Measurements from ENCODE around the gene GPC3. TPM values are rescaled to one million over a fixed set of nuclear protein-coding genes. Genes with fewer than 3 reads are reported as not detected.
"Not testable (repeated sequence)": the region's sequence is repeated elsewhere in the genome, so short reads cannot be mapped to it uniquely, and the experiment has no call there.

The GPC3 gene
- total RNA-seq, 4 donors from 2014 or later = 8.4 to 28.2 (median 20.4) TPM

DNA sequence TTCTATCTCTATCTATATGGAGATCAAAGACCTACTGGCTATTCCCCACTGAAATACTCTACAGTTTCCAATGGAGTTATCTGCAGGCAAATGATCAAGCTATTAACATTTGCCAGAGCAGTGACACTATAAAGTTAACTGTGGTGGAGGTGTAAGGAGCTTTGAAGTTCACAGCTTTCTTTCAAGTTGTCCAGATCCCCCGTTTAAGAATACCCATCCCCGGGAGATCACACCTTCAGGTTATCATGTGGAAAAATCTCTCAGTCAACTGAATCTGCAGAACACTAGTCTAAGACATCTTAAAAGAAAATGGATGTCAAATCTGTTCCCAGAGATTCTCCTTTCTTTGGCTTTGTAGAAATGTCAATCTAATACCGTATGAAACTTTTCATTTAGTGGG lies 80.1 kb downstream of the GPC3 start:
- intact Hi-C loops (cut with DNase I) = no loop called here
- Histone ChIP-seq H3K36me3 (no peaks in the 10 kb centered on the region), H3K9me3 (no peaks in the 10 kb centered on the region), H3K4me1 (peaks cover 0 to 5% of the 10 kb centered on the region in 2 donors), H3K27ac (no peak overlapping the region), H3K27me3 (no peaks in the 10 kb centered on the region), H3K4me3 (replicated peaks in 1 of 3) (no peak overlapping the region)
- no peak for TF ChIP-seq POLR2A (IDR thresholded peaks at IDR 0.05)
- TF ChIP-seq, protein P1, sequence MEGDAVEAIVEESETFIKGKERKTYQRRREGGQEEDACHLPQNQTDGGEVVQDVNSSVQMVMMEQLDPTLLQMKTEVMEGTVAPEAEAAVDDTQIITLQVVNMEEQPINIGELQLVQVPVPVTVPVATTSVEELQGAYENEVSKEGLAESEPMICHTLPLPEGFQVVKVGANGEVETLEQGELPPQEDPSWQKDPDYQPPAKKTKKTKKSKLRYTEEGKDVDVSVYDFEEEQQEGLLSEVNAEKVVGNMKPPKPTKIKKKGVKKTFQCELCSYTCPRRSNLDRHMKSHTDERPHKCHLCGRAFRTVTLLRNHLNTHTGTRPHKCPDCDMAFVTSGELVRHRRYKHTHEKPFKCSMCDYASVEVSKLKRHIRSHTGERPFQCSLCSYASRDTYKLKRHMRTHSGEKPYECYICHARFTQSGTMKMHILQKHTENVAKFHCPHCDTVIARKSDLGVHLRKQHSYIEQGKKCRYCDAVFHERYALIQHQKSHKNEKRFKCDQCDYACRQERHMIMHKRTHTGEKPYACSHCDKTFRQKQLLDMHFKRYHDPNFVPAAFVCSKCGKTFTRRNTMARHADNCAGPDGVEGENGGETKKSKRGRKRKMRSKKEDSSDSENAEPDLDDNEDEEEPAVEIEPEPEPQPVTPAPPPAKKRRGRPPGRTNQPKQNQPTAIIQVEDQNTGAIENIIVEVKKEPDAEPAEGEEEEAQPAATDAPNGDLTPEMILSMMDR (IDR thresholded peaks at IDR 0.05) = no peak
- WGBS, 2 donors = 62 to 71% methylated on average over 3 of the region's 3 CpGs
- no peak for DNase-seq

DNA sequence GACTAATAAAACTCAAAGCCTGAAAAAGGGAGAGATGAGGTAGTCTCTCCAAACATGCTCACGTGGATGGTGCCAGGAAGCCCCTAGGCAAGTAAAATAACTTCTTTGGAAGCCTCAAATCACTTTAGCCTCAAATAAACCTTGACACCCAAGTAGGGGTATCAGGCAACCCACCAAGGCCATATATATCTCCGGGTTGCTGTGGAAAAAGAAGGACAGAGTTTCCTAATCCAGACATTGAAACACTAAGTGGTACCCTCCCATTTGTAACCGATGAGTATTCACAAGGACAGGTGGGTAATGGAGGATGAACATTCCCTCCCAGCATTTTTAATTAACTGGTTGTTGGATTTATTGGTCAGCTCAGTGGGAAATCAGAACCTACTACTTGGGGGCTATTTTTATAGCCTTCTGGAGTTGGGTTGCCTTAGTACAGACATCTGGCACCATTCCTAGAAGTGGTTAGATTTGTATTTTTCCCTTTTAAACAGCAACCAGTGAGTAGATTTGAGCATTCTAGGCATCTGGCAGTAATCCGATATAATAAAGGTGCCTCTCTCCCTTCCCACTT lies 87.7 kb downstream of the GPC3 start:
- DNase-seq = no peak
- intact Hi-C loops (cut with DNase I) = no loop called here
- WGBS, 2 donors = 68 to 86% methylated on average over 4 of the region's 4 CpGs
- H3K27ac ChIP-seq = no peak overlapping the region
- TF ChIP-seq, protein P1 (IDR thresholded peaks at IDR 0.05) = no peak
- no peak for TF ChIP-seq POLR2A (IDR thresholded peaks at IDR 0.05)
- H3K9me3 ChIP-seq = no peaks in the 10 kb centered on the region
- H3K4me3 ChIP-seq (replicated peaks in 1 of 3) = no peak overlapping the region
- no peaks in the 10 kb centered on the region for H3K27me3 ChIP-seq
- no peaks in the 10 kb centered on the region for H3K36me3 ChIP-seq
- H3K4me1 ChIP-seq = no peaks in the 10 kb centered on the region

DNA sequence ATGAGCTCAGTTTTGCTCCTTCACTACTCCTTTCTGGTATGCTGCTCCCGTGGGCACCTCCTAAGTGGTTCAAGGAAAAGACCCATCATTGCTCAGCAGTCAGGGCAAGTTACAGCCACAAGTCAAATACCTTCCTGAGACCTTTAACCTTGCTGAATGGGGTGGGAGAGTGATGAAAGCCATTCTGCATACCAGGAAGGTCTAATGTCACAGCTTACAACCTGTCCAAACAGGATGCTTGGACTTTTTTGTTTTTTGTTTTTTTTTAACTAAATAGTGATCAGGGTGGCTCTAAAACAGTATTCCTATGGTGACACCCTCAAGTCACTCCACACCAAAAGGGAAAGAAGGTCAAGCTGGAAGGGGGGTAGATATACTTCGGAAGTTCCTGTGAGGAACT lies 93.1 kb downstream of the GPC3 start:
- Histone ChIP-seq H3K4me1 (no peaks in the 10 kb centered on the region), H3K27ac (no peak overlapping the region), H3K4me3 (replicated peaks in 1 of 3) (no peak overlapping the region), H3K36me3 (no peaks in the 10 kb centered on the region), H3K27me3 (no peaks in the 10 kb centered on the region), H3K9me3 (no peaks in the 10 kb centered on the region)
- 39 to 53% methylated on average over 2 of the region's 2 CpGs for WGBS, 2 donors
- DNase-seq = no peak
- TF ChIP-seq, protein P1 (IDR thresholded peaks at IDR 0.05) = no peak
- no peak for TF ChIP-seq POLR2A (IDR thresholded peaks at IDR 0.05)
- intact Hi-C loops (cut with DNase I) = no loop called here

DNA sequence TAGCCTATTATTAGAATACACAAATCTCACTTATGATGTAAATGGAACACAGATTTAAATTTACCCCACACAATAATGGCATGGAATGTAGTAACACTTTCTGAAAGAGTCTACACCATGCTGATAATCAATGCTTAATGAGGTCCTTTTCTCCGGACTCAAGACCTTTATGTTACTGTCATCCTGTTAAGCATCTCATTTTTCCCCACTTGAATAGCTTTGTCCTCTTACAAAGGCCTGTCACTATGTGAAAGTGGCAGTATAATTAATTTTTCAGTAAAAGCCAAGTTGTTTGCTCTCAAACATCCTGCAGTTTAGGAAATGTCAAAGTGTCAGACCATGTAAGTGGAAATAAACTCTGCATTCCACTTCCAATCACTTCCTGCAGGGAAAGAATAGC lies 96.4 kb downstream of the GPC3 start:
- Histone ChIP-seq H3K27ac (no peak overlapping the region), H3K9me3 (no peaks in the 10 kb centered on the region), H3K4me1 (no peaks in the 10 kb centered on the region), H3K4me3 (replicated peaks in 1 of 3) (no peak overlapping the region), H3K36me3 (no peaks in the 10 kb centered on the region), H3K27me3 (no peaks in the 10 kb centered on the region)
- DNase-seq = no peak
- TF ChIP-seq, protein P1 (IDR thresholded peaks at IDR 0.05) = no peak
- TF ChIP-seq POLR2A (IDR thresholded peaks at IDR 0.05) = no peak
- intact Hi-C loops (cut with DNase I) = no loop called here
- 71% methylated on average over 1 of the region's 1 CpG for WGBS, 2 donors

DNA sequence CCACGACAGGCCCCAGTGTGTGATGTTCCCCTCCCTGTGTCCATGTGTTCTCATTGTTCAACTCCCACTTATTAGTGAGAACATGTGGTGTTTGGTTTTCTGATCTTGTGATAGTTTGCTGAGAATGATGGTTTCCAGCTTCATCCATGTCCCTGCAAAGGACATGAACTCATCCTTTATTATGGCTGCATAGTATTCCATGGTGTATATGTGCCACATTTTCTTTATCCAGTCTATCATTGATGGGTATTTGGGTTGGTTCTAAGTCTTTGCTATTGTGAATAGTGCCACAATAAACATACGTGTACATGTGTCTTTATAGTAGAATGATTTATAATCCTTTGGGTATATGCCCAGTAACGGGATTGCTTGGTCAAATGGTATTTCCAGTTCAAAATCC lies 97.3 kb downstream of the GPC3 start:
- H3K36me3 ChIP-seq; H3K4me1 ChIP-seq; H3K27ac ChIP-seq; H3K9me3 ChIP-seq; DNase-seq; intact Hi-C loops (cut with DNase I); H3K4me3 ChIP-seq (replicated peaks in 1 of 3); H3K27me3 ChIP-seq: not testable (repeated sequence)
- WGBS, 2 donors = 91 to 93% methylated on average over 3 of the region's 3 CpGs

All from thyroid gland (tissue), 4 donors.